GM19452 (cell line): ENCODE data around the gene TEKT3.

ENCODE experiments used
- ATAC-seq: cut with Tn5 transposase; IDR thresholded peaks from one replicate; pipeline ENCODE4 v1.9.1; 2021; ENCODE audit not compliant: unreplicated experiment

TEKT3 gene

GRCh38 chr17:15267996-15268395 lies 73.4 kb downstream of the TEKT3 start:
- no peak for ATAC-seq

GRCh38 chr17:15266325-15267125 lies 74.9 kb downstream of the TEKT3 start:
- no peak for ATAC-seq

GRCh38 chr17:15265131-15265530 lies 76.3 kb downstream of the TEKT3 start, which contains the start of gene PMP22:
Gene PMP22, minus strand, starts transcription at chr17:15265326. Its CDS starts 4,599 bp downstream, at chr17:15260727.
- no peak for ATAC-seq

- ATAC-seq = no peak
Measured at GRCh38 chr17:15264542-15264941, 76.9 kb downstream of the TEKT3 start.

- ATAC-seq = no peak
Measured at GRCh38 chr17:15263680-15264079, 77.7 kb downstream of the TEKT3 start.

- no peak for ATAC-seq
Measured at GRCh38 chr17:15263206-15263579, 78.2 kb downstream of the TEKT3 start.

- ATAC-seq = no peak
Measured at GRCh38 chr17:15262291-15263205, 78.8 kb downstream of the TEKT3 start.

- no peak for ATAC-seq
Measured at GRCh38 chr17:15261802-15262290, 79.6 kb downstream of the TEKT3 start.

- ATAC-seq = no peak
Measured at GRCh38 chr17:15261258-15261801, 80.1 kb downstream of the TEKT3 start.

GRCh38 chr17:15260376-15261257 lies 80.8 kb downstream of the TEKT3 start:
- no peak for ATAC-seq

- no peak for ATAC-seq
Measured at GRCh38 chr17:15257796-15258512, 83.4 kb downstream of the TEKT3 start.

- no peak for ATAC-seq
Measured at GRCh38 chr17:15257258-15257788, 84.1 kb downstream of the TEKT3 start.

GRCh38 chr17:15256689-15257088 lies 84.7 kb downstream of the TEKT3 start:
- no peak for ATAC-seq

- ATAC-seq = no peak
Measured at GRCh38 chr17:15255713-15256454, 85.5 kb downstream of the TEKT3 start.
